ENCODE results near the gene RAB41. TPM values are rescaled to one million over a fixed set of nuclear protein-coding genes. Genes with fewer than 3 reads are reported as not detected.

RAB41 gene
- total RNA-seq, 1 donor: not detected

- no peaks in the 10 kb centered on the region for H3K4me1 ChIP-seq (ENCODE audit: insufficient read depth, low read length)
- no peak for TF ChIP-seq CTCF (IDR thresholded peaks at IDR 0.05; ENCODE audit: extremely low read depth, low read depth, low read length)
- H3K9me3 ChIP-seq (ENCODE audit: low read depth, low read length): no peaks in the 10 kb centered on the region
- no peak for DNase-seq (ENCODE audit: insufficient read length, low spot score, missing footprints)
- no peaks in the 10 kb centered on the region for H3K36me3 ChIP-seq (ENCODE audit: insufficient read depth, low read length)
- H3K27ac ChIP-seq (ENCODE audit: low read depth, low read length): no peak overlapping the region
- H2AFZ ChIP-seq (ENCODE audit: low read length): no peak overlapping the region
- no peak overlapping the region for H3K4me3 ChIP-seq (ENCODE audit: insufficient read depth, low read length)
- H4K20me1 ChIP-seq (ENCODE audit: insufficient read depth, low read length): no peaks in the 10 kb centered on the region
- H3K4me2 ChIP-seq (ENCODE audit: insufficient read depth, low read length): no peak overlapping the region
- no peaks in the 10 kb centered on the region for H3K79me2 ChIP-seq (ENCODE audit: insufficient read depth, low read length)
- no peaks in the 10 kb centered on the region for H3K27me3 ChIP-seq (ENCODE audit: insufficient read depth, low read length)
Measured at GRCh38 chrX:70254063-70254400, 27.9 kb upstream of the RAB41 start.

- Histone ChIP-seq H4K20me1 (ENCODE audit: insufficient read depth, low read length) (no peaks in the 10 kb centered on the region), H3K36me3 (ENCODE audit: insufficient read depth, low read length) (no peaks in the 10 kb centered on the region), H3K79me2 (ENCODE audit: insufficient read depth, low read length) (no peaks in the 10 kb centered on the region), H3K4me2 (ENCODE audit: insufficient read depth, low read length) (no peak overlapping the region), H3K27ac (ENCODE audit: low read depth, low read length) (no peak overlapping the region), H3K9me3 (ENCODE audit: low read depth, low read length) (no peaks in the 10 kb centered on the region), H3K4me3 (ENCODE audit: insufficient read depth, low read length) (no peak overlapping the region), H3K27me3 (ENCODE audit: insufficient read depth, low read length) (no peaks in the 10 kb centered on the region), H3K4me1 (ENCODE audit: insufficient read depth, low read length) (no peaks in the 10 kb centered on the region), H2AFZ (ENCODE audit: low read length) (no peak overlapping the region)
- DNase-seq (ENCODE audit: insufficient read length, low spot score, missing footprints): no peak
- TF ChIP-seq CTCF (IDR thresholded peaks at IDR 0.05; ENCODE audit: extremely low read depth, low read depth, low read length): no peak
Measured at GRCh38 chrX:70254909-70255308, 27.1 kb upstream of the RAB41 start.

GRCh38 chrX:70255452-70255851, 26.5 kb upstream of the RAB41 start:
- H3K27me3 ChIP-seq (ENCODE audit: insufficient read depth, low read length): no peaks in the 10 kb centered on the region
- no peaks in the 10 kb centered on the region for H3K4me1 ChIP-seq (ENCODE audit: insufficient read depth, low read length)
- H3K9me3 ChIP-seq (ENCODE audit: low read depth, low read length): no peaks in the 10 kb centered on the region
- H2AFZ ChIP-seq (ENCODE audit: low read length): no peak overlapping the region
- H3K79me2 ChIP-seq (ENCODE audit: insufficient read depth, low read length): no peaks in the 10 kb centered on the region
- no peak overlapping the region for H3K4me2 ChIP-seq (ENCODE audit: insufficient read depth, low read length)
- H3K27ac ChIP-seq (ENCODE audit: low read depth, low read length): no peak overlapping the region
- H3K4me3 ChIP-seq (ENCODE audit: insufficient read depth, low read length): no peak overlapping the region
- H4K20me1 ChIP-seq (ENCODE audit: insufficient read depth, low read length): no peaks in the 10 kb centered on the region
- no peaks in the 10 kb centered on the region for H3K36me3 ChIP-seq (ENCODE audit: insufficient read depth, low read length)
- no peak for TF ChIP-seq CTCF (IDR thresholded peaks at IDR 0.05; ENCODE audit: extremely low read depth, low read depth, low read length)
- DNase-seq (ENCODE audit: insufficient read length, low spot score, missing footprints): no peak

GRCh38 chrX:70257423-70258288, 24.3 kb upstream of the RAB41 start:
- no peak overlapping the region for H3K4me2 ChIP-seq (ENCODE audit: insufficient read depth, low read length)
- H3K36me3 ChIP-seq (ENCODE audit: insufficient read depth, low read length): no peaks in the 10 kb centered on the region
- H3K27ac ChIP-seq (ENCODE audit: low read depth, low read length): no peak overlapping the region
- no peaks in the 10 kb centered on the region for H4K20me1 ChIP-seq (ENCODE audit: insufficient read depth, low read length)
- H3K4me1 ChIP-seq (ENCODE audit: insufficient read depth, low read length): no peaks in the 10 kb centered on the region
- H3K27me3 ChIP-seq (ENCODE audit: insufficient read depth, low read length): no peaks in the 10 kb centered on the region
- no peak overlapping the region for H3K4me3 ChIP-seq (ENCODE audit: insufficient read depth, low read length)
- H3K79me2 ChIP-seq (ENCODE audit: insufficient read depth, low read length): no peaks in the 10 kb centered on the region
- no peaks in the 10 kb centered on the region for H3K9me3 ChIP-seq (ENCODE audit: low read depth, low read length)
- DNase-seq (ENCODE audit: insufficient read length, low spot score, missing footprints): no peak
- no peak for TF ChIP-seq CTCF (IDR thresholded peaks at IDR 0.05; ENCODE audit: extremely low read depth, low read depth, low read length)
- no peak overlapping the region for H2AFZ ChIP-seq (ENCODE audit: low read length)

All from osteoblast (primary cell).